Measurements from ENCODE around the gene HNRNPLL. TPM values are rescaled to one million over a fixed set of nuclear protein-coding genes. Genes with fewer than 3 reads are reported as not detected.

Gene HNRNPLL
- polyA plus RNA-seq, 1 of the 3 experiments (the other 2 are of a cell fraction): 24.4 TPM

GRCh38 chr2:38565333-38565732, 37.4 kb downstream of the HNRNPLL start:
- Histone ChIP-seq H3K9ac (no peak overlapping the region), H3F3A (replicated peaks; ENCODE audit: insufficient read depth) (peaks cover 17% of the 10 kb centered on the region), H4K20me1 (ENCODE audit: insufficient read depth) (no peaks in the 10 kb centered on the region), H2AFZ (ENCODE audit: low read depth) (no peak overlapping the region), H3K36me3 (replicated peaks in 1 of 2; ENCODE audit: control insufficient read depth in 1 of 2, insufficient read depth in 2 of 2, low read length in 1 of 2) (peaks cover 75 to 97% of the 10 kb centered on the region in 2 experiments), H3K4me1 (ENCODE audit: control insufficient read depth in 1 of 2, insufficient read depth in 2 of 2, low read depth in 1 of 2, low read length in 1 of 2) (peaks cover 0 to 2% of the 10 kb centered on the region in 2 experiments; a peak in 2 of 4 replicates), H3K9me2 (no peaks in the 10 kb centered on the region), H3K27me3 (ENCODE audit: insufficient read depth) (no peaks in the 10 kb centered on the region), H3K4me2 (no peak overlapping the region), H3K79me2 (ENCODE audit: insufficient read depth) (no peaks in the 10 kb centered on the region), H3K27ac (ENCODE audit: low read depth in 2 of 2, low read length in 1 of 2) (no peak overlapping the region), H3K9me3 (no peaks in the 10 kb centered on the region), H3K4me3 (ENCODE audit: low read depth in 2 of 2, low read length in 1 of 2) (no peak overlapping the region)
- ChIA-PET CTCF (interaction anchor here (0.8 to 5.3 kb wide), 11 partner anchors 8 to 249 kb away, joined by 3 to 28 read pairs (median 4); no protein-coding TSS in a partner anchor), POLR2A (no interaction called here)
- no peak for DNase-seq
- TF ChIP-seq RXRA (IDR thresholded peaks at IDR 0.05; ENCODE audit: borderline replicate concordance, low read depth) (no peak), MEF2A (IDR thresholded peaks at IDR 0.05; ENCODE audit: borderline replicate concordance, low read depth) (no peak), POLR2AphosphoS5 (IDR thresholded peaks at IDR 0.05; ENCODE audit: low read depth, low read length) (no peak), PBX3 (IDR thresholded peaks at IDR 0.05) (no peak), SIN3A (IDR thresholded peaks at IDR 0.05; ENCODE audit: borderline replicate concordance, low read depth, low read length) (no peak), ELF1 (IDR thresholded peaks at IDR 0.05) (no peak), RFX5 (IDR thresholded peaks at IDR 0.05; ENCODE audit: low read length) (no peak), CHD2 (IDR thresholded peaks at IDR 0.05; ENCODE audit: low read length, partially characterized antibody) (no peak), NFIC (IDR thresholded peaks at IDR 0.05; ENCODE audit: borderline replicate concordance) (no peak), FOXJ3 (CRISPR knock-in tag; IDR thresholded peaks at IDR 0.05) (no peak), MXI1 (IDR thresholded peaks at IDR 0.05; ENCODE audit: low read depth, low read length) (no peak), JUND (IDR thresholded peaks at IDR 0.05) (no peak), FOSL2 (IDR thresholded peaks at IDR 0.05; ENCODE audit: borderline replicate concordance, low read depth) (no peak), NRF1 (IDR thresholded peaks at IDR 0.05; ENCODE audit: low read depth, low read length) (no peak), GABPA (IDR thresholded peaks at IDR 0.05; ENCODE audit: low read depth) (no peak), RAD21 (IDR thresholded peaks at IDR 0.05; ENCODE audit: low read length) (no peak)
- TF ChIP-seq, protein P1, sequence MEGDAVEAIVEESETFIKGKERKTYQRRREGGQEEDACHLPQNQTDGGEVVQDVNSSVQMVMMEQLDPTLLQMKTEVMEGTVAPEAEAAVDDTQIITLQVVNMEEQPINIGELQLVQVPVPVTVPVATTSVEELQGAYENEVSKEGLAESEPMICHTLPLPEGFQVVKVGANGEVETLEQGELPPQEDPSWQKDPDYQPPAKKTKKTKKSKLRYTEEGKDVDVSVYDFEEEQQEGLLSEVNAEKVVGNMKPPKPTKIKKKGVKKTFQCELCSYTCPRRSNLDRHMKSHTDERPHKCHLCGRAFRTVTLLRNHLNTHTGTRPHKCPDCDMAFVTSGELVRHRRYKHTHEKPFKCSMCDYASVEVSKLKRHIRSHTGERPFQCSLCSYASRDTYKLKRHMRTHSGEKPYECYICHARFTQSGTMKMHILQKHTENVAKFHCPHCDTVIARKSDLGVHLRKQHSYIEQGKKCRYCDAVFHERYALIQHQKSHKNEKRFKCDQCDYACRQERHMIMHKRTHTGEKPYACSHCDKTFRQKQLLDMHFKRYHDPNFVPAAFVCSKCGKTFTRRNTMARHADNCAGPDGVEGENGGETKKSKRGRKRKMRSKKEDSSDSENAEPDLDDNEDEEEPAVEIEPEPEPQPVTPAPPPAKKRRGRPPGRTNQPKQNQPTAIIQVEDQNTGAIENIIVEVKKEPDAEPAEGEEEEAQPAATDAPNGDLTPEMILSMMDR (IDR thresholded peaks at IDR 0.05): no peak
- TF ChIP-seq, protein P2, sequence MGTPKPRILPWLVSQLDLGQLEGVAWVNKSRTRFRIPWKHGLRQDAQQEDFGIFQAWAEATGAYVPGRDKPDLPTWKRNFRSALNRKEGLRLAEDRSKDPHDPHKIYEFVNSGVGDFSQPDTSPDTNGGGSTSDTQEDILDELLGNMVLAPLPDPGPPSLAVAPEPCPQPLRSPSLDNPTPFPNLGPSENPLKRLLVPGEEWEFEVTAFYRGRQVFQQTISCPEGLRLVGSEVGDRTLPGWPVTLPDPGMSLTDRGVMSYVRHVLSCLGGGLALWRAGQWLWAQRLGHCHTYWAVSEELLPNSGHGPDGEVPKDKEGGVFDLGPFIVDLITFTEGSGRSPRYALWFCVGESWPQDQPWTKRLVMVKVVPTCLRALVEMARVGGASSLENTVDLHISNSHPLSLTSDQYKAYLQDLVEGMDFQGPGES (IDR thresholded peaks at IDR 0.05; ENCODE audit: low read depth, low read length): no peak
- TF ChIP-seq, protein P3, sequence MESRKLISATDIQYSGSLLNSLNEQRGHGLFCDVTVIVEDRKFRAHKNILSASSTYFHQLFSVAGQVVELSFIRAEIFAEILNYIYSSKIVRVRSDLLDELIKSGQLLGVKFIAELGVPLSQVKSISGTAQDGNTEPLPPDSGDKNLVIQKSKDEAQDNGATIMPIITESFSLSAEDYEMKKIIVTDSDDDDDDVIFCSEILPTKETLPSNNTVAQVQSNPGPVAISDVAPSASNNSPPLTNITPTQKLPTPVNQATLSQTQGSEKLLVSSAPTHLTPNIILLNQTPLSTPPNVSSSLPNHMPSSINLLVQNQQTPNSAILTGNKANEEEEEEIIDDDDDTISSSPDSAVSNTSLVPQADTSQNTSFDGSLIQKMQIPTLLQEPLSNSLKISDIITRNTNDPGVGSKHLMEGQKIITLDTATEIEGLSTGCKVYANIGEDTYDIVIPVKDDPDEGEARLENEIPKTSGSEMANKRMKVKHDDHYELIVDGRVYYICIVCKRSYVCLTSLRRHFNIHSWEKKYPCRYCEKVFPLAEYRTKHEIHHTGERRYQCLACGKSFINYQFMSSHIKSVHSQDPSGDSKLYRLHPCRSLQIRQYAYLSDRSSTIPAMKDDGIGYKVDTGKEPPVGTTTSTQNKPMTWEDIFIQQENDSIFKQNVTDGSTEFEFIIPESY (IDR thresholded peaks at IDR 0.05; ENCODE audit: borderline replicate concordance, low read depth): no peak
- WGBS (ENCODE audit: low lambda C conversion rate): 90% methylated on average over 2 of the region's 2 CpGs

All from SK-N-SH (cell line).